Neural crest cell (in vitro differentiated cells): Measurements from ENCODE around the gene FUT7. TPM values are rescaled to one million over a fixed set of nuclear protein-coding genes. Genes with fewer than 3 reads are reported as not detected.

Experiments used
- DNase-seq: peaks from one replicate; pipeline ENCODE4 v3.0.0; 2021; ENCODE audit warnings: low read depth, mixed read lengths, low spot score
- H3K27ac Mint-ChIP-seq: one replicate; pipeline ENCODE4 v1.8.0; 2021; ENCODE audit warnings: mild to moderate bottlenecking, mixed read lengths; ENCODE audit not compliant: unreplicated experiment
- H3K27me3 Mint-ChIP-seq: 2 replicates; pipeline ENCODE4 v1.8.0; 2021; ENCODE audit warnings: low read depth, mild to moderate bottlenecking, mixed read lengths
- H3K36me3 Mint-ChIP-seq: 2 replicates; pipeline ENCODE4 v1.8.0; 2021; ENCODE audit warnings: low read depth, mild to moderate bottlenecking, mixed read lengths
- H3K4me1 Mint-ChIP-seq: 2 replicates; pipeline ENCODE4 v1.8.0; 2021; ENCODE audit warnings: mixed read lengths
- H3K4me3 Mint-ChIP-seq: one replicate; pipeline ENCODE4 v1.8.0; 2021; ENCODE audit warnings: mild to moderate bottlenecking, mixed read lengths
- H3K9me3 Mint-ChIP-seq: 2 replicates; pipeline ENCODE4 v1.8.0; 2021; ENCODE audit warnings: mixed read lengths
- CTCF ChIP-seq: fragments of 200-600 bp; sonication (generic); conservative IDR thresholded peaks from 2 replicates; pipeline ENCODE4 v1.5.0; 2021; ENCODE audit warnings: antibody characterized with exemption, mild to moderate bottlenecking
- total RNA-seq: library from RNA; stranded (reverse); gene quantifications from 2 replicates; pipeline ENCODE4 v1.2.1, GENCODE V29; 2021

The FUT7 gene
- total RNA-seq, 1 donor from 2014 or later, result not detected

- Mint-ChIP-seq H3K27ac (no peak overlapping the region), H3K4me1 (no peaks in the 10 kb centered on the region), H3K36me3 (no peaks in the 10 kb centered on the region), H3K27me3 (peaks cover 83% of the 10 kb centered on the region), H3K4me3 (no peak overlapping the region), H3K9me3 (no peaks in the 10 kb centered on the region)
- no peak for DNase-seq
- no peak for TF ChIP-seq CTCF
Observed at GRCh38 chr9:137052998-137053943, 21.4 kb upstream of the FUT7 start.

- H3K4me3 Mint-ChIP-seq, result no peak overlapping the region
- H3K27me3 Mint-ChIP-seq, result peaks cover 82% of the 10 kb centered on the region
- no peaks in the 10 kb centered on the region for H3K36me3 Mint-ChIP-seq
- TF ChIP-seq CTCF, result no peak
- no peaks in the 10 kb centered on the region for H3K4me1 Mint-ChIP-seq
- no peak overlapping the region for H3K27ac Mint-ChIP-seq
- no peak for DNase-seq
- no peaks in the 10 kb centered on the region for H3K9me3 Mint-ChIP-seq
Observed at GRCh38 chr9:137052293-137052692, 20.4 kb upstream of the FUT7 start.

GRCh38 chr9:137051145-137051724 is 19.3 kb upstream of the FUT7 start:
- H3K4me1 Mint-ChIP-seq, result no peaks in the 10 kb centered on the region
- H3K4me3 Mint-ChIP-seq, result no peak overlapping the region
- peaks cover 84% of the 10 kb centered on the region for H3K27me3 Mint-ChIP-seq
- no peaks in the 10 kb centered on the region for H3K9me3 Mint-ChIP-seq
- H3K36me3 Mint-ChIP-seq, result no peaks in the 10 kb centered on the region
- TF ChIP-seq CTCF, result no peak
- DNase-seq, result no peak
- H3K27ac Mint-ChIP-seq, result no peak overlapping the region

GRCh38 chr9:137050570-137050969 is 18.7 kb upstream of the FUT7 start:
- Mint-ChIP-seq H3K27ac (no peak overlapping the region), H3K27me3 (peaks cover 77% of the 10 kb centered on the region), H3K4me1 (no peaks in the 10 kb centered on the region)

More at GRCh38 chr9:137050570-137050969, 18.7 kb upstream of the FUT7 start:
- Mint-ChIP-seq H3K4me3 (no peak overlapping the region), H3K36me3 (no peaks in the 10 kb centered on the region), H3K9me3 (no peaks in the 10 kb centered on the region)
- TF ChIP-seq CTCF, result no peak
- DNase-seq, result no peak
